ENCODE results near the gene FUOM.

FUOM gene

GRCh38 chr10:133357285-133358161 lies at the start of gene FUOM:
FUOM (minus strand) TSS chr10:133358019; CDS start chr10:133358007, 12 bp downstream.
- TF ChIP-seq CTCF (IDR thresholded peaks at IDR 0.05): no peak

GRCh38 chr10:133405844-133406527 lies 48.2 kb upstream of the FUOM start:
- TF ChIP-seq CTCF (IDR thresholded peaks at IDR 0.05): no peak

- TF ChIP-seq CTCF (IDR thresholded peaks at IDR 0.05): no peak
Measured at GRCh38 chr10:133405272-133405671, 47.5 kb upstream of the FUOM start.

- TF ChIP-seq CTCF (IDR thresholded peaks at IDR 0.05): no peak
Measured at GRCh38 chr10:133403784-133404183, 46.0 kb upstream of the FUOM start.

- no peak for TF ChIP-seq CTCF (IDR thresholded peaks at IDR 0.05)
Measured at GRCh38 chr10:133403359-133403758, 45.5 kb upstream of the FUOM start.

- no peak for TF ChIP-seq CTCF (IDR thresholded peaks at IDR 0.05)
Measured at GRCh38 chr10:133401981-133402725, 44.3 kb upstream of the FUOM start.

GRCh38 chr10:133401500-133401899 lies 43.7 kb upstream of the FUOM start:
- TF ChIP-seq CTCF (IDR thresholded peaks at IDR 0.05): no peak

Measured in LNCAP (cell line).